ENCODE data around the gene VPS39. TPM values are rescaled to one million over a fixed set of nuclear protein-coding genes. Genes with fewer than 3 reads are reported as not detected.

Gene VPS39
- polyA plus RNA-seq, 4 donors = 56.6 to 65.9 (median 65.1) TPM

GRCh38 chr15:42201801-42202200 lies 6.3 kb downstream of the VPS39 start:
- no peak for DNase-seq (ENCODE audit: low read depth in 4 of 4, low spot score in 3 of 4)

DNA sequence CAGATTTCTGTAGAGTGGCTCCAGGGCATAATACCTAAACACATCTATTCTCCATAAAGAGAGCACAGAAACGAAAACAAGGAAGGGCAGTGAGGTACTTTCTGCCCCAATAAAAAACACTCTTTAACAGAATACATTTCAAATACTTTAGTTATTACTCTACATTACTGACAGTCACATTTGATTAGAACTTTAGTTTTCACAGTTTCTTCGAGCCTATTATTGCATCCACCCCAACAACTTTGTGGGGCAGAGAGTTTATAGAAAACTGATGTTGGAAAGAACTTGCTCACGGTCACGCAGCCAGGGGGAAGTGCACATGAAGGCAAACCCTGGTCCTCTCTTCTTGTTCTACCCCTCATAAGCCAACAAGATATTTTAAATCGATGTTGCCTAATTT lies 9.0 kb downstream of the VPS39 start:
- DNase-seq (ENCODE audit: low read depth in 4 of 4, low spot score in 3 of 4) = no peak

DNA sequence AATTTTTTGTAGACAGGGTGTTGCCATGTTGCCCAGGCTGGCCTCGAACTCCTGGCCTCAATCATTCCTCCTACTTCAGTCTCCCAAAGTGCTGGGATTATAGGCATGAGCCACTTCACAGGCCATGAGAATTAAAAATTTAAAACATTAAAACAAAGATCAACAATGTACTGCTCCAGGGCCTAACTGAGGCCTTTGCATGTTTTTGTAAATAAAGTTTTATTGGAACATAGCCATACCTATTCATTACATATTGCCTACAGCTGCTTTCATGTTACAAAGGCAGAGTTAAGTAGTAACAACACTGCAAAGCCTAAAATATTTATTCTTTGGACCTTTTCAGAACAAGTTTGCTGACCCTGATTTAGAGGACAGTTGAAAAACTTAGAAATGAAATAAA lies 9.6 kb downstream of the VPS39 start:
- no peak for DNase-seq (ENCODE audit: low read depth in 4 of 4, low spot score in 3 of 4)

GRCh38 chr15:42194513-42194912 lies 13.6 kb downstream of the VPS39 start:
- DNase-seq (ENCODE audit: low read depth in 4 of 4, low spot score in 3 of 4) = no peak

- DNase-seq (ENCODE audit: low read depth in 4 of 4, low spot score in 3 of 4) = no peak
These were observed 14.7 kb downstream of the VPS39 start for GRCh38 chr15:42193383-42193782.

DNA sequence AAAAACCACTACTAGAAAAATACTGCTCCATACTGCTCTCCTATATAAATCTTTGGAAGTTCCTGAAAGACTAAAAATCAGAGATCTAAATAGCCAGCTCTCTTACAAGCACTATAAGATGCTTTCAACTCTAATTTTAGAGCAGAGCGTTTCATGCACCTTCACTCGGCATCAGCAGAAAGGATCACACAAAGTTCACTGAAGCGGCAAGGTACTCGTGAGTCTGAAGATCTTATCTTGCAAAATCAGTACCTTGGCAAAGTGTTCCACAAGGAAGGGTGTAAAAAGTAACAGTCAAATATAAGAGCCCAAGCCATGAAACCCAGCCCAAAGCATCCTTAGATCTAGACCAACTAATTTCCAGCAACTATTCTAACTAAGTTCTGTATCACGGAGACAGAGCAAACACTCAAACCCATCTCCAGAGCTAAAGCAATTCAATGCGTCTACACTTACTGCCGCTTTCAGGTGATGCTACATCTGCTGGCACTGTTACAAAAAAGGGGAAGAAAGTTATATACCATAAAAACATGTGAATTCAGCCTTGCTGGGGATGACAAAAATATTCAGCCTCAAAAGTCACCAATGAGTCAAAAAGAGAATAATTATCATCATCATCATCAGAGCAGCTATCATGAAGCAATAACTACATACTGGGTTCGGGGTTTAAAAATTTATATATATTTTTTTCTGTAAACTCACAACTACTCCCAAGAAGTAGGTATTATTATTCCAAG lies 16.3 kb downstream of the VPS39 start:
- DNase-seq (ENCODE audit: low read depth in 4 of 4, low spot score in 3 of 4) = no peak

GRCh38 chr15:42190370-42190769 lies 17.7 kb downstream of the VPS39 start:
- no peak for DNase-seq (ENCODE audit: low read depth in 4 of 4, low spot score in 3 of 4)

GRCh38 chr15:42185801-42186200 lies 22.3 kb downstream of the VPS39 start:
- no peak for DNase-seq (ENCODE audit: low read depth in 4 of 4, low spot score in 3 of 4)

- no peak for DNase-seq (ENCODE audit: low read depth in 4 of 4, low spot score in 3 of 4)
These were observed 23.4 kb downstream of the VPS39 start for GRCh38 chr15:42184736-42185135.

DNA sequence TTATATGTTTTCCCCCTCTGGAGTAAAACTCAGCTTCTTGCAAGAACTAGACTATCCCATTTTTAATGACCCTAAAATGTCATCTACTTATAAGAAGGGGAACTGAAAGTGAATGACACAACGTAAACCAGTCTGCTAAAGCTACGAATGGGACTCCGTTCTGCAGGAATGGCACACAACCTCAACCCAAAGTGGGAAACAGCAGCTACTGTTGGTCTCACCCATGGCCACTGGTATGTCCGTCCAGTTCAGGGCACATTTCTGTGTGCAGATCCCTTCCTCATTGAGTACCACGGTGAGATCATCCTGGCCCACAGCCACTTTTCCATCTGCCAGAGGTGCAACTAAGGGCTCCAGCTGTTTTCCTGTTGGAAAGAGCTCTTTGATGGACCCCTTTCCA lies 23.8 kb downstream of the VPS39 start:
- no peak for DNase-seq (ENCODE audit: low read depth in 4 of 4, low spot score in 3 of 4)

DNA sequence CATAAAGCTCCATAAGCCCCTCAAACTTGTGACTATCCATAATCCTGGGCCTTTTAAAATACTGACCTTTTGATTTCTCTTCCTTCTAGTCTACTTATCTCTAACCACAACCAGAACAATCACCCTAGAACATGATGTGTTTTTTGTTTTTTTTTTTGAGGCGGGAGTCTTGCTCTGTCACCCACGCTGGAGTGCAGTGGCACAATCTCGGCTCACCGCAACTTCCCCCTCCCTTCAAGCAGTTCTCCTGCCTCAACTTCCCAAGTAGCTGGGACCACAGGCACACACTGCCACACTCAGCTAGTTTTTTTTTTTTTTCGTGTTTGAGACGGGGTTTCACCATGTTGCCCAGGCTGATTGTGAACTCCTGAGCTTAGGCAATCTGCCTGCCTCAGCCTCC lies 25.1 kb downstream of the VPS39 start:
- DNase-seq (ENCODE audit: low read depth in 4 of 4, low spot score in 3 of 4) = no peak

- DNase-seq (ENCODE audit: low read depth in 4 of 4, low spot score in 3 of 4) = no peak
These were observed 25.7 kb downstream of the VPS39 start for GRCh38 chr15:42182328-42182886.

DNA sequence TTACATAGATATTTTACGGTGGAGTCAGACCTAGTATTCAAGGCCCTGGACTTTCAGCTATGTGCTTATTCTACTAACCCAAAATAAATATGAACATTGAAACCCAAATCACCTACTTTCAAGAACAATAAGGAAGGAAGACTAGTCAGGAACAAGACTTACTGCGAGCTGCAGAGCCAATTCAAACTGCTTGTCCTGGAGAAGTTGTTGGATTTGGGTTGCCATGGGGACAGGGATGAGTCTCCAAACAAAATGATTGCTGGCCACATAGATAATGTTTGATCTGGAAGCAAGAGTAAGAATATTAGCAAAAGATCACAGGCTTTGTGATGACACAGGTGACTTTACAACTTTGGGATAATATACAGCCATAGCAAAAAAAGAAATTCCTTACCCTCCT lies 30.0 kb downstream of the VPS39 start:
- DNase-seq (ENCODE audit: low read depth in 4 of 4, low spot score in 3 of 4) = no peak

- DNase-seq (ENCODE audit: low read depth in 4 of 4, low spot score in 3 of 4) = no peak
These were observed 32.4 kb downstream of the VPS39 start for GRCh38 chr15:42175671-42176070.

DNA sequence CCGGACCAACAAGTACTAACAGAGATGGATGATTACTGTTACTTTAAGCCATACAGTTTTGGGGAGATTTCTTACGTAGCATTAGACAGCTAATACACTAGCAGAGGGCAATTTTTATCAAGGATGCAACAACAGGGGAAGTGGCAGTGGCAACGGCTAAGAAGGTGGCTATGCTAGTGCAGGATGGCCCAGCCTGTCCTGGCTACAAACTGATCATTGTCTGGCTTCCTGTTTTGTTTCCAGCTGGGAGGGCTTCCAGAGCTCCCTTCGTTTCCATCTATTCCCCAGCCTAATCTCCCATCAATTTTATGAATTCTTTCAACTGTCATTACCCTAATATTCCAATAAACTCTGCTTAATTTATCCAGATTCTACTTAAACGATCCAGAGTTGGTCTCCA lies 35.6 kb downstream of the VPS39 start:
- no peak for DNase-seq (ENCODE audit: low read depth in 4 of 4, low spot score in 3 of 4)

DNA sequence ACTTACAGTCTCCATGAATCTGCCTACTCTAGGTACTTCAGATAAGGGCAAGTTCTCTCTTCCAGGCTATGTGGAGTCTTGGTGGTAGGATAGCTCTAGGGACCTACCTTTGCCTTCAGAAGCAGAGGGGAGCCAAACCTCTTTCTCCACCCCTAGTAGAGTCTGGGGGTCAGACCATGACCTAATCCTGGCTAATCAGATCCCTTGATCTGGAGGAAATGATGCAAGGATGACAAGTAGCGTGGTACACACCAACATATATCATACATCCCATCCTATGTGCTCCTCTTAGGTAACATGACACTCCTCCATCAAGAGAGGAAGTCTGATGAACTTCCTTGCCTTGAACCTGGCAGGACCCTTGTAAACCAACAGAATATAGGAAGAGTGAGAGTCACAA lies 36.3 kb downstream of the VPS39 start:
- no peak for DNase-seq (ENCODE audit: low read depth in 4 of 4, low spot score in 3 of 4)

DNA sequence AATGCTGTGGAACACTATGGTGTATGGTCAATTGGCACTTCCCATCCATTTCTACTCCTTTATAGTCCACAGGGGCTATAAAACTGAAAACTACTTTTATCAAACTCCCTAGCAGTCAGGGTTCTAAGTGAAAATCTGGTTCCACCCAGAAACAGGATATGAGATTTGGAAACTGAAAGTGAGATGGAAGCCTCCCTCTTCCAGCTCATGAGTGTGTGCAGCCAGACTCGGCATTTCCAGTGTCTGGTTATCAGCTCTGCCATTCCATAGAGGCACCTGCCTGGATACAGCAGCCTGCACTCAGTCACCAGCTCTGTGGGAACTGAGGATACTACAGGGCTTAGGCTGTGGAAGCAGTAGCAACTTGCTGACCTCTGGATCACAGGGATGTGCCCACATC lies 37.0 kb downstream of the VPS39 start:
- DNase-seq (ENCODE audit: low read depth in 4 of 4, low spot score in 3 of 4) = no peak

GRCh38 chr15:42166225-42166940 lies 41.7 kb downstream of the VPS39 start:
- DNase-seq (ENCODE audit: low read depth in 4 of 4, low spot score in 3 of 4) = no peak

DNA sequence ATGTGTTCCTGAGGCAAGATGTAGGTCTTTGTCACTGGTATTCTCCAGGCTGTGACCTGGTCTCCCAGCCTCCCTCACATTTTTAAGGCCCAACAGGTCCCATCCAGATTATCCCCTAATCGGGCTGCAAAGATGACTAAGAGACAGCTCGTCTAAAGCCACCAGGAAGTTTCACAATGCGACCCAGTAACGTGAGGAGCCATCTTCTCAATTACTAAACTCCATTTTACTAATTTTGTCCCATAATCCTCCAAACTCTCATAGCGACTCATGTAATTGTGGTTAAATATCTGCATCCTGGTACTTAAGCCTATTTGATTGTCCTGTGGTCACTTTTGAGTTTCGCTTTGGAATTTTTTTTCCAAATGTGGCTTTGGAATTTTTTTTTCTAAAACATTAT lies 43.0 kb downstream of the VPS39 start:
- DNase-seq (ENCODE audit: low read depth in 4 of 4, low spot score in 3 of 4) = no peak

DNA sequence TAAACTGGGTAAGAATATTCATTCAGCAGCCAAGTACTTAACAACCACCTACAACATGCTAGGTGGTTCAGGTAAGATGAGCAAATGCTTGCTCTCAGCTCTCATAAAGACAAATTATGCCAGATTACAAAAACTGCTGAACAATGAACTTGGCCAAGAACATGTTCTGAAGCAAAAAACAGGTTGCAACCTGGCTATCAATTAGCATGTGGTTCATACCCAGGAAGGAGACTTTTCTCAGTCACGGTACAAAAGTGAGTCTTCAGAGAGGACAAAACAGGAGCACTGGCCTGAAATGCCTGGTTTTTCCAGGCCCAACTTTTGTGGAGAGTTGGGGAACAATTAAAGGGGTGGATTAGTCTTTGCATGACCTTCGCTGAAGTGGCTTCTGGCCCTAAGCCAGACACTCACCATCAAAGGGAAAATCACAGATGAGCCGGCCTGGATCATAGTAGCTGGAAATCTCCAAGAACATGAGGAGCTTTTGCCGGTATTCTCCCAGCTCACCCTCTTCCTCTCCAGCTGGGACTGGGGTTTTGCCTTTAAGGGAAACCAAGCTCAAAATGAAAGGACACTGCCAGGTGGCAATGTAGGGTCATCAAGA lies 44.1 kb downstream of the VPS39 start:
- no peak for DNase-seq (ENCODE audit: low read depth in 4 of 4, low spot score in 3 of 4)

DNA sequence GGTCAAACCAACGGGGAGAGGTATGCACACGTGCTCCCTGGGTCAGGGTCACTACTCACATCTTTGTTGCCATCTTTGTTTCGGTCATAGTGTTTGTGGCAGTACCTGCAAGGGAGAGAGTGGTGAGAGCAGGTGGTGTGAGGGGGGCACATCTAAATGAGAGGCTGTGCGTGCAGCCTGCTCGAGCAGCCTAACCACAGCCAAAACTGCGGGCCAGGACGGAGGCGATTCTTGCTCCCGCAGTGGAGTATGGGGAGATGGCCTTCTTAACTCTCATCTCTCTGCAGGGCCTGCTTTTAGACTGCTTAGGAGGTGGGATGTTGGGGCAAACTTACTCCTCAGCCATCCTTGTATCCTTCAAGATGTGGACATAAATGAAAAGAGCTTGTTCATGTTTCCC lies 44.8 kb downstream of the VPS39 start:
- DNase-seq (ENCODE audit: low read depth in 4 of 4, low spot score in 3 of 4) = no peak

- no peak for DNase-seq (ENCODE audit: low read depth in 4 of 4, low spot score in 3 of 4)
These were observed 48.0 kb downstream of the VPS39 start for GRCh38 chr15:42160136-42160535.
